Small intestine (tissue), 7 donors: ENCODE measurements around the gene CTU1. TPM values are rescaled to one million over a fixed set of nuclear protein-coding genes. Genes with fewer than 3 reads are reported as not detected.

Source experiments
- DNase-seq, 2 donors: peaks; one replicate each; pipeline versions ENCODE4 v3.0.0 to v3.0.0-alpha.2; 2013
- FAIRE-seq: peaks from 2 replicates; lab custom pipeline; 2012; peaks lifted over from hg19 to GRCh38; lab: Jason Lieb, UNC
- H3K27ac ChIP-seq, 3 donors: one replicate each; pipeline ENCODE4 v1.5.1; 2013; ENCODE audit warnings: low read length in 2 of 3, mild to moderate bottlenecking in 2 of 3, control low read depth in 1 of 3, inconsistent platforms in 1 of 3, low read depth in 1 of 3, moderate library complexity in 1 of 3
- H3K27me3 ChIP-seq, 3 donors: one replicate each; pipeline ENCODE4 v1.6.1; 2013; ENCODE audit warnings: low read length in 3 of 3, inconsistent platforms in 1 of 3; ENCODE audit not compliant: control insufficient read depth in 3 of 3, insufficient read depth in 3 of 3
- H3K36me3 ChIP-seq, 3 donors: one replicate each; pipeline ENCODE4 v1.6.1; 2013; ENCODE audit warnings: low read length in 3 of 3, inconsistent platforms in 1 of 3, low read depth in 1 of 3, mild to moderate bottlenecking in 1 of 3, moderate library complexity in 1 of 3; ENCODE audit not compliant: control insufficient read depth in 3 of 3, insufficient read depth in 2 of 3
- H3K4me1 ChIP-seq, 3 donors: one replicate each; pipeline ENCODE4 v1.6.1; 2013; ENCODE audit warnings: low read length in 2 of 3, inconsistent platforms in 1 of 3, low read depth in 1 of 3, mild to moderate bottlenecking in 1 of 3, moderate library complexity in 1 of 3; ENCODE audit not compliant: control insufficient read depth in 3 of 3, insufficient read depth in 2 of 3
- H3K4me3 ChIP-seq, 3 donors: one replicate each; pipeline ENCODE4 v1.5.1; 2013; ENCODE audit warnings: low read length in 3 of 3, control low read depth in 1 of 3, inconsistent platforms in 1 of 3, low read depth in 1 of 3, mild to moderate bottlenecking in 1 of 3, moderate library complexity in 1 of 3
- H3K9me3 ChIP-seq, 2 donors: one replicate each; pipeline ENCODE4 v1.6.1; 2013; ENCODE audit warnings: low read depth in 1 of 2, low read length in 1 of 2; ENCODE audit not compliant: control insufficient read depth in 2 of 2, insufficient read depth in 1 of 2
- WGBS, 3 donors: extraction: QIAGEN DNeasy Blood & Tissue Kit; methylation state at CpG; one replicate each; pipeline ENCODE4 v1.1.7; 2013; 5-methylcytosine and 5-hydroxymethylcytosine counted together
- polyA plus RNA-seq, 4 donors: library from polyadenylated mRNA; stranded (reverse) in 3 of 4; unstranded in 1 of 4; fragments of 200-250 nt in 3 of 4; fragments of 120-200 nt in 1 of 4; gene quantifications; one replicate each; pipeline versions ENCODE4 v1.2.1 to v1.2.3, GENCODE V29; 2013
- donor health status: healthy with polysubstance abuse.
- donor health status: control.
- donor health status: control.
- donor health status: Bipolar disorder and iron deficiency.
- donor health status: healthy.

CTU1 gene
- polyA plus RNA-seq, 4 donors: 1.3 to 4.0 (median 2.3) TPM

GRCh38 chr19:51138549-51138979 lies 30.4 kb upstream of the CTU1 start:
- no peak overlapping the region for H3K4me3 ChIP-seq
- H3K27ac ChIP-seq: peak overlapping the region in 1 of 3 donors; percentile 46
- no peaks in the 10 kb centered on the region for H3K4me1 ChIP-seq
- no peaks in the 10 kb centered on the region for H3K36me3 ChIP-seq
- no peak for DNase-seq
- whole genome bisulfite sequencing, 3 donors: 56 to 66% (median 58%) methylated on average over 6 of the region's 6 CpGs
- no peaks in the 10 kb centered on the region for H3K27me3 ChIP-seq
- no peaks in the 10 kb centered on the region for H3K9me3 ChIP-seq
- no peak for FAIRE-seq

- no peaks in the 10 kb centered on the region for H3K9me3 ChIP-seq
- DNase-seq: no peak
- H3K4me1 ChIP-seq: no peaks in the 10 kb centered on the region
- WGBS, 3 donors: 62 to 77% (median 68%) methylated on average over 9 of the region's 9 CpGs
- no peak for FAIRE-seq
- H3K27ac ChIP-seq: peak overlapping the region in 1 of 3 donors; percentile 35
- H3K4me3 ChIP-seq: no peak overlapping the region
- H3K36me3 ChIP-seq: no peaks in the 10 kb centered on the region
- H3K27me3 ChIP-seq: no peaks in the 10 kb centered on the region
Observed at GRCh38 chr19:51137792-51138425, 29.7 kb upstream of the CTU1 start.

GRCh38 chr19:51136851-51137551 lies 28.8 kb upstream of the CTU1 start:
- Histone ChIP-seq H3K27me3 (no peaks in the 10 kb centered on the region), H3K36me3 (no peaks in the 10 kb centered on the region), H3K27ac (peak overlapping the region in 1 of 3 donors; percentile 71), H3K4me1 (peaks cover 0 to 2% (median 0%) of the 10 kb centered on the region in 3 donors), H3K4me3 (no peak overlapping the region), H3K9me3 (no peaks in the 10 kb centered on the region)
- DNase-seq (no peak), FAIRE-seq (no peak)
- WGBS, 3 donors: 60 to 71% (median 63%) methylated on average over 12 of the region's 12 CpGs

GRCh38 chr19:51135986-51136762 lies 28.0 kb upstream of the CTU1 start:
- Histone ChIP-seq H3K27me3 (no peaks in the 10 kb centered on the region), H3K27ac (no peak overlapping the region), H3K4me1 (peaks cover 0 to 4% (median 0%) of the 10 kb centered on the region in 3 donors), H3K4me3 (no peak overlapping the region), H3K36me3 (no peaks in the 10 kb centered on the region), H3K9me3 (no peaks in the 10 kb centered on the region)
- DNase-seq (no peak), FAIRE-seq (no peak)
- 72 to 80% (median 73%) methylated on average over 8 of the region's 8 CpGs for WGBS, 3 donors

- DNase-seq (no peak), FAIRE-seq (no peak)
- Histone ChIP-seq H3K27me3 (no peaks in the 10 kb centered on the region), H3K9me3 (no peaks in the 10 kb centered on the region), H3K4me1 (peaks cover 0 to 4% (median 0%) of the 10 kb centered on the region in 3 donors), H3K36me3 (no peaks in the 10 kb centered on the region), H3K27ac (no peak overlapping the region), H3K4me3 (no peak overlapping the region)
- 73 to 79% (median 74%) methylated on average over 5 of the region's 5 CpGs for WGBS, 3 donors
Observed at GRCh38 chr19:51135004-51135403, 26.8 kb upstream of the CTU1 start.

- no peak for FAIRE-seq
- Histone ChIP-seq H3K4me3 (no peak overlapping the region), H3K27ac (peak overlapping the region in 2 of 3 donors; percentile 28 to 56), H3K36me3 (no peaks in the 10 kb centered on the region), H3K4me1 (peaks cover 0 to 7% (median 0%) of the 10 kb centered on the region in 3 donors), H3K9me3 (no peaks in the 10 kb centered on the region), H3K27me3 (no peaks in the 10 kb centered on the region)
- 43 to 59% (median 53%) methylated on average over 24 of the region's 24 CpGs for WGBS, 3 donors
- peak; percentile 6 to 41 for DNase-seq
Observed at GRCh38 chr19:51131780-51132680, 23.8 kb upstream of the CTU1 start.

- H3K36me3 ChIP-seq: no peaks in the 10 kb centered on the region
- H3K9me3 ChIP-seq: no peaks in the 10 kb centered on the region
- no peak for DNase-seq
- FAIRE-seq: no peak
- no peaks in the 10 kb centered on the region for H3K27me3 ChIP-seq
- WGBS, 3 donors: 84 to 87% (median 84%) methylated on average over 8 of the region's 8 CpGs
- peaks cover 0 to 7% (median 0%) of the 10 kb centered on the region in 3 donors for H3K4me1 ChIP-seq
- H3K4me3 ChIP-seq: no peak overlapping the region
- no peak overlapping the region for H3K27ac ChIP-seq
Observed at GRCh38 chr19:51129716-51130115, 21.5 kb upstream of the CTU1 start.
